CD4-positive, alpha-beta memory T cell (primary cell): Measurements from ENCODE around the gene HBEGF. TPM values are rescaled to one million over a fixed set of nuclear protein-coding genes. Genes with fewer than 3 reads are reported as not detected.

Source experiments
- CTCF ChIA-PET: fragments of 350-600 bp; sonication (Branson Sonifier 250); formaldehyde crosslinking; loops from one replicate; lab custom pipeline; 2021; ENCODE audit warnings: inconsistent platforms; ENCODE audit not compliant: partially characterized antibody; lab: Charles Lee
- POLR2A ChIA-PET: fragments of 350-600 bp; sonication (Branson Sonifier 250); formaldehyde crosslinking; loops from one replicate; lab custom pipeline; 2021; ENCODE audit not compliant: partially characterized antibody; lab: Charles Lee
- DNase-seq, 5 donors: peaks; one replicate each; pipeline versions ENCODE4 v3.0.0 to v3.0.0-alpha.2; 2020 to 2022; ENCODE audit warnings: mixed read lengths in 1 of 5
- H3K27ac ChIP-seq: one replicate; pipeline ENCODE4 v1.7.0; 2013; ENCODE audit warnings: low read depth, low read length
- H3K27me3 ChIP-seq: 2 replicates; pipeline ENCODE4 v1.7.0; 2013; ENCODE audit warnings: mild to moderate bottlenecking, low read length, moderate library complexity; ENCODE audit not compliant: insufficient read depth
- H3K36me3 ChIP-seq: 2 replicates; pipeline ENCODE4 v1.7.0; 2013; ENCODE audit warnings: mild to moderate bottlenecking, low read length, moderate library complexity; ENCODE audit not compliant: insufficient read depth
- H3K4me1 ChIP-seq: 2 replicates; pipeline ENCODE4 v1.7.0; 2013; ENCODE audit warnings: mild to moderate bottlenecking, low read length, moderate library complexity; ENCODE audit not compliant: insufficient read depth
- H3K4me3 ChIP-seq, 2 donors: one replicate each; pipeline ENCODE4 v1.7.0; 2013; ENCODE audit warnings: low read length in 2 of 2, mild to moderate bottlenecking in 1 of 2
- H3K9me3 ChIP-seq, 2 donors: one replicate each; pipeline ENCODE4 v1.7.0; 2013; ENCODE audit warnings: low read length in 2 of 2, control low read depth in 1 of 2; ENCODE audit not compliant: control insufficient read depth in 1 of 2
- H3K27ac Mint-ChIP-seq, 7 donors: one replicate each; pipeline ENCODE4 v1.8.0; 2020 to 2021; ENCODE audit warnings: mixed read lengths in 7 of 7, mild to moderate bottlenecking in 6 of 7, inconsistent platforms in 3 of 7, moderate library complexity in 3 of 7
- H3K27me3 Mint-ChIP-seq, 2 donors: one replicate each; pipeline ENCODE4 v1.8.0; 2020 to 2021; ENCODE audit warnings: mixed read lengths in 2 of 2
- H3K36me3 Mint-ChIP-seq, 2 donors: one replicate each; pipeline ENCODE4 v1.8.0; 2020 to 2021; ENCODE audit warnings: mixed read lengths in 2 of 2, inconsistent platforms in 1 of 2, mild to moderate bottlenecking in 1 of 2
- H3K4me1 Mint-ChIP-seq, 4 donors: one replicate each; pipeline ENCODE4 v1.8.0; 2020 to 2021; ENCODE audit warnings: mixed read lengths in 4 of 4, mild to moderate bottlenecking in 1 of 4
- H3K4me3 Mint-ChIP-seq, 8 donors: one replicate each; pipeline ENCODE4 v1.8.0; 2020 to 2021; ENCODE audit warnings: mixed read lengths in 8 of 8, mild to moderate bottlenecking in 7 of 8, moderate library complexity in 6 of 8, inconsistent platforms in 3 of 8
- H3K9me3 Mint-ChIP-seq, 8 donors: one replicate each; pipeline ENCODE4 v1.8.0; 2020 to 2021; ENCODE audit warnings: mixed read lengths in 8 of 8, mild to moderate bottlenecking in 5 of 8, inconsistent platforms in 3 of 8, moderate library complexity in 1 of 8
- intact Hi-C: fragments of 100-400 bp; cut with micrococcal nuclease; formaldehyde crosslinking; loops from one replicate; pipeline ENCODE4 v1.15.1; 2023
- polyA plus RNA-seq, 2 donors: library from polyadenylated mRNA; unstranded; fragments of 300-500 nt; fragmentation: Illumina TruSeq; gene quantifications; one replicate each; pipeline ENCODE4 v1.2.3, GENCODE V29; 2021
- total RNA-seq, 2 experiments: library from RNA; stranded (reverse); gene quantifications; one replicate each; pipeline ENCODE4 v1.2.3, GENCODE V29; 2021

HBEGF gene
- total and polyA plus RNA-seq, 4 experiments from 2014 or later, result 0.52 to 2.4 (median 1.0) TPM

GRCh38 chr5:140327589-140327988 is 18.8 kb downstream of the HBEGF start:
- no peaks in the 10 kb centered on the region for H3K4me1 ChIP-seq
- no peak for DNase-seq
- H3K4me1 Mint-ChIP-seq, result no peaks in the 10 kb centered on the region
- no peaks in the 10 kb centered on the region for H3K36me3 Mint-ChIP-seq
- no peaks in the 10 kb centered on the region for H3K9me3 Mint-ChIP-seq
- peaks cover 0 to 2% of the 10 kb centered on the region in 2 donors for H3K27me3 Mint-ChIP-seq
- intact Hi-C loops, result no loop called here
- ChIA-PET CTCF (interaction anchor here (1.1 to 2.8 kb wide), 4 partner anchors 18 to 31 kb away, joined by 3 to 12 read pairs (median 4); partner anchors contain the start of gene HBEGF), POLR2A (no interaction called here)
- no peak overlapping the region for H3K4me3 ChIP-seq
- no peak overlapping the region for H3K27ac Mint-ChIP-seq
- no peaks in the 10 kb centered on the region for H3K27me3 ChIP-seq
- H3K9me3 ChIP-seq, result no peaks in the 10 kb centered on the region
- no peak overlapping the region for H3K4me3 Mint-ChIP-seq
- H3K27ac ChIP-seq, result no peak overlapping the region
- no peaks in the 10 kb centered on the region for H3K36me3 ChIP-seq

- ChIA-PET POLR2A (no interaction called here), CTCF (interaction anchor here (0.7 to 1.4 kb wide), 3 partner anchors 21 to 81 kb away, joined by 3 to 4 read pairs (median 3); no protein-coding TSS in a partner anchor)
- Histone ChIP-seq H3K27ac (no peak overlapping the region), H3K4me1 (no peaks in the 10 kb centered on the region), H3K4me3 (no peak overlapping the region), H3K9me3 (no peaks in the 10 kb centered on the region), H3K36me3 (no peaks in the 10 kb centered on the region), H3K27me3 (no peaks in the 10 kb centered on the region)
- no peak for DNase-seq
- Mint-ChIP-seq H3K27ac (peak overlapping the region in 1 of 7 donors; percentile 1), H3K36me3 (no peaks in the 10 kb centered on the region), H3K4me3 (no peak overlapping the region), H3K9me3 (peaks cover 0 to 1% (median 0%) of the 10 kb centered on the region in 8 donors), H3K4me1 (peaks cover 0 to 2% (median 0%) of the 10 kb centered on the region in 4 donors), H3K27me3 (peaks cover 0 to 2% of the 10 kb centered on the region in 2 donors)
- intact Hi-C loops, result no loop called here
Measured at GRCh38 chr5:140325486-140325885, 20.9 kb downstream of the HBEGF start.

- Mint-ChIP-seq H3K4me1 (peaks cover 0 to 2% (median 0%) of the 10 kb centered on the region in 4 donors), H3K9me3 (peaks cover 0 to 1% (median 0%) of the 10 kb centered on the region in 8 donors), H3K4me3 (no peak overlapping the region), H3K36me3 (no peaks in the 10 kb centered on the region), H3K27ac (no peak overlapping the region), H3K27me3 (peaks cover 0 to 2% of the 10 kb centered on the region in 2 donors)
- intact Hi-C loops, result no loop called here
- Histone ChIP-seq H3K4me1 (no peaks in the 10 kb centered on the region), H3K27ac (no peak overlapping the region), H3K27me3 (no peaks in the 10 kb centered on the region), H3K36me3 (no peaks in the 10 kb centered on the region), H3K9me3 (no peaks in the 10 kb centered on the region), H3K4me3 (no peak overlapping the region)
- ChIA-PET CTCF (interaction anchor here (0.7 to 1.4 kb wide), 2 partner anchors 21 to 80 kb away, joined by 3 read pairs; no protein-coding TSS in a partner anchor), POLR2A (no interaction called here)
- no peak for DNase-seq
Measured at GRCh38 chr5:140324617-140325241, 21.7 kb downstream of the HBEGF start.

GRCh38 chr5:140324041-140324600 is 22.3 kb downstream of the HBEGF start:
- ChIA-PET CTCF (interaction anchor here (0.6 to 1.4 kb wide), 2 partner anchors 80 to 188 kb away, joined by 3 read pairs; no protein-coding TSS in a partner anchor), POLR2A (no interaction called here)
- peaks cover 0 to 2% (median 0%) of the 10 kb centered on the region in 4 donors for H3K4me1 Mint-ChIP-seq
- peaks cover 0 to 2% of the 10 kb centered on the region in 2 donors for H3K27me3 Mint-ChIP-seq
- no peak overlapping the region for H3K27ac ChIP-seq
- H3K27me3 ChIP-seq, result no peaks in the 10 kb centered on the region
- H3K4me1 ChIP-seq, result no peaks in the 10 kb centered on the region
- no peak overlapping the region for H3K27ac Mint-ChIP-seq
- intact Hi-C loops, result no loop called here
- H3K9me3 ChIP-seq, result no peaks in the 10 kb centered on the region
- no peaks in the 10 kb centered on the region for H3K36me3 ChIP-seq
- H3K4me3 ChIP-seq, result no peak overlapping the region
- no peaks in the 10 kb centered on the region for H3K36me3 Mint-ChIP-seq
- no peak for DNase-seq
- H3K9me3 Mint-ChIP-seq, result peaks cover 0 to 1% (median 0%) of the 10 kb centered on the region in 8 donors
- H3K4me3 Mint-ChIP-seq, result no peak overlapping the region

- ChIA-PET CTCF (interaction anchor here (1.4 kb wide), 1 partner anchor 28 kb away, joined by 3 read pairs; no protein-coding TSS in a partner anchor), POLR2A (no interaction called here)
Measured at GRCh38 chr5:140322751-140323731, 23.4 kb downstream of the HBEGF start.

GRCh38 chr5:140321796-140322195 is 24.6 kb downstream of the HBEGF start:
- no peaks in the 10 kb centered on the region for H3K9me3 ChIP-seq
- ChIA-PET CTCF (interaction anchor here (0.9 kb wide), 1 partner anchor 30 kb away, joined by 3 read pairs; no protein-coding TSS in a partner anchor), POLR2A (no interaction called here)
- no peak overlapping the region for H3K4me3 ChIP-seq
- H3K36me3 ChIP-seq, result no peaks in the 10 kb centered on the region
- no peak for DNase-seq
- H3K27ac ChIP-seq, result no peak overlapping the region
- peaks cover 0 to 1% (median 0%) of the 10 kb centered on the region in 8 donors for H3K9me3 Mint-ChIP-seq
- no peaks in the 10 kb centered on the region for H3K27me3 Mint-ChIP-seq
- H3K4me1 Mint-ChIP-seq, result peaks cover 0 to 2% (median 0%) of the 10 kb centered on the region in 4 donors
- H3K4me1 ChIP-seq, result no peaks in the 10 kb centered on the region
- no peak overlapping the region for H3K27ac Mint-ChIP-seq
- no peaks in the 10 kb centered on the region for H3K36me3 Mint-ChIP-seq
- intact Hi-C loops, result no loop called here
- H3K27me3 ChIP-seq, result no peaks in the 10 kb centered on the region
- no peak overlapping the region for H3K4me3 Mint-ChIP-seq

More at GRCh38 chr5:140322751-140323731, 23.4 kb downstream of the HBEGF start:
- Mint-ChIP-seq H3K27ac (no peak overlapping the region), H3K27me3 (peaks cover 0 to 2% of the 10 kb centered on the region in 2 donors), H3K4me1 (peaks cover 0 to 2% (median 0%) of the 10 kb centered on the region in 4 donors), H3K36me3 (no peaks in the 10 kb centered on the region), H3K4me3 (no peak overlapping the region), H3K9me3 (peaks cover 0 to 1% (median 0%) of the 10 kb centered on the region in 8 donors)
- Histone ChIP-seq H3K27ac (no peak overlapping the region), H3K36me3 (no peaks in the 10 kb centered on the region), H3K4me1 (no peaks in the 10 kb centered on the region), H3K27me3 (no peaks in the 10 kb centered on the region), H3K9me3 (no peaks in the 10 kb centered on the region), H3K4me3 (no peak overlapping the region)
- intact Hi-C loops, result no loop called here
- no peak for DNase-seq
